Suprapubic skin (tissue), 4 donors: ENCODE data around the gene POLR2L. TPM values are rescaled to one million over a fixed set of nuclear protein-coding genes. Genes with fewer than 3 reads are reported as not detected.

Experiments
- DNase-seq, 2 donors: peaks; one replicate each; pipeline ENCODE4 v3.0.0-alpha.2; 2019; ENCODE audit warnings: low spot score in 2 of 2
- H3K27ac ChIP-seq: fragments of 200-600 bp; sonication (generic); one replicate; pipeline ENCODE4 v1.5.1; 2019
- H3K27me3 ChIP-seq: fragments of 200-600 bp; sonication (generic); one replicate; pipeline ENCODE4 v1.5.1; 2019
- H3K36me3 ChIP-seq: fragments of 200-600 bp; sonication (generic); one replicate; pipeline ENCODE4 v1.5.1; 2019
- H3K4me1 ChIP-seq: fragments of 200-600 bp; sonication (generic); one replicate; pipeline ENCODE4 v1.5.1; 2019
- H3K4me3 ChIP-seq: fragments of 200-600 bp; sonication (generic); one replicate; pipeline ENCODE4 v1.5.1; 2019; ENCODE audit warnings: mild to moderate bottlenecking
- H3K9me3 ChIP-seq: fragments of 200-600 bp; sonication (generic); one replicate; pipeline ENCODE4 v1.5.1; 2019
- EP300 ChIP-seq: sonication (generic); formaldehyde crosslinking; IDR thresholded peaks from one replicate; pipeline ENCODE4 v1.6.1; 2017; ENCODE audit warnings: antibody characterized with exemption
- POLR2A ChIP-seq, 2 donors: fragments of 450-650 bp; IDR thresholded peaks; one replicate each; pipeline ENCODE4 v1.6.1; 2017; ENCODE audit warnings: antibody characterized with exemption in 2 of 2, mild to moderate bottlenecking in 2 of 2, moderate library complexity in 2 of 2
- POLR2AphosphoS5 ChIP-seq, 3 donors: sonication (generic); formaldehyde crosslinking; IDR thresholded peaks; one replicate each; pipeline ENCODE4 v1.6.1; 2017; ENCODE audit warnings: antibody characterized with exemption in 3 of 3
- WGBS: methylation state at CpG from one replicate; pipeline ENCODE4 v1.1.5; 2018; 5-methylcytosine and 5-hydroxymethylcytosine counted together
- total RNA-seq, 4 donors: library from RNA; depleted of rRNA; stranded (reverse); fragments of >200 nt; gene quantifications; one replicate each; pipeline ENCODE4 v1.1.0, GENCODE V29; 2016
- TF ChIP-seq, protein P1 (sequence below), 2 donors: fragments of 200-600 bp in 1 of 2; fragments of 450-650 bp in 1 of 2; sonication (generic) in 1 of 2; IDR thresholded peaks; one replicate each; pipeline ENCODE4 v1.5.1; 2016 to 2019; ENCODE audit warnings: antibody characterized with exemption in 2 of 2, mild to moderate bottlenecking in 1 of 2, moderate library complexity in 1 of 2

Gene POLR2L
- total RNA-seq, 4 donors from 2014 or later: 31.1 to 76.4 (median 56.4) TPM

DNA sequence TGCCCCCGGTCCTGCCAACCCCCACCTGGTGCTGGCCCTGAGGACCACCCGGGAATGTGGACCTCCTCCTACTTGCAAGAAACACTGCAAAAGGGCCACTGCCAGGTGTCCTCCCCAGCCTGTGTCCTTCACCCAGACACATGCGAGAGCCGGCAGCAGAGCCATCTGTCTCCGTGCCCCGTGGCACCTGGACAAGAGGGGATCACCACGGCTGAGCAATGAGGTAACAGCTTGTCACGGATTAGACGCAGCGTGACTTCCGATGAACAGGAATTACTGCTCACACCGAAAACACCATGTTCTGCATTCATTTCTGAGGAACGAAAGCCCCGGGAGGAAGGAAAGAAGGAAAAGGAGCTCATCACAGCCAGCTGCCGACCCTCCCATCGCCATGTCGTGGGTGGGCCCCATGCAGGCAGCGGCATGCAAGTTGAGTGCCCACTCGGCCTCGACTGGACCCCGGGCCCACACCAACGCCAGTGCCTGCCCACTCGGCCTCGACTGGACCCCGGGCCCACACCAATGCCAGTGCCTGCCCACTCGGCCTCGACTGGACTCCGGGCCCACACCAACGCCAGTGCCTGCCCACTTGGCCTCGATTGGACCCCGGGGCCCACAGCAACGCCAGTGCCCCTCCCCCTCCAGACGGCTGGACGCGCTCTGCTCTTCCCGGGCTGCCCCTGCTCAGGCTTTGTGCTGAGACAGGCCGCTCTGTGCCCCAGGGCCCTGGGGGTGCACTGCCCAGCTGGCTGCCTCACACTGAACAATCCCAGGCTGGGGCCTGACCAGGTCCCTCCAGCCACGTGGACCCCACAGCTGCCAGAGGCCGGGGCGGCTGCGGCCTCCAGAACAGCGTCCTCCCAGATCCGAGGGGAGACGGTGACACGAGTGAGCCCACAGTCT is 46.2 kb upstream of the POLR2L start:
- H3K4me3 ChIP-seq: no peak overlapping the region
- 90% methylated on average over 17 of the region's 45 CpGs for WGBS
- no peak overlapping the region for H3K27ac ChIP-seq
- H3K36me3 ChIP-seq: peaks cover 37% of the 10 kb centered on the region
- H3K27me3 ChIP-seq: no peaks in the 10 kb centered on the region
- TF ChIP-seq, protein P1, sequence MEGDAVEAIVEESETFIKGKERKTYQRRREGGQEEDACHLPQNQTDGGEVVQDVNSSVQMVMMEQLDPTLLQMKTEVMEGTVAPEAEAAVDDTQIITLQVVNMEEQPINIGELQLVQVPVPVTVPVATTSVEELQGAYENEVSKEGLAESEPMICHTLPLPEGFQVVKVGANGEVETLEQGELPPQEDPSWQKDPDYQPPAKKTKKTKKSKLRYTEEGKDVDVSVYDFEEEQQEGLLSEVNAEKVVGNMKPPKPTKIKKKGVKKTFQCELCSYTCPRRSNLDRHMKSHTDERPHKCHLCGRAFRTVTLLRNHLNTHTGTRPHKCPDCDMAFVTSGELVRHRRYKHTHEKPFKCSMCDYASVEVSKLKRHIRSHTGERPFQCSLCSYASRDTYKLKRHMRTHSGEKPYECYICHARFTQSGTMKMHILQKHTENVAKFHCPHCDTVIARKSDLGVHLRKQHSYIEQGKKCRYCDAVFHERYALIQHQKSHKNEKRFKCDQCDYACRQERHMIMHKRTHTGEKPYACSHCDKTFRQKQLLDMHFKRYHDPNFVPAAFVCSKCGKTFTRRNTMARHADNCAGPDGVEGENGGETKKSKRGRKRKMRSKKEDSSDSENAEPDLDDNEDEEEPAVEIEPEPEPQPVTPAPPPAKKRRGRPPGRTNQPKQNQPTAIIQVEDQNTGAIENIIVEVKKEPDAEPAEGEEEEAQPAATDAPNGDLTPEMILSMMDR (IDR thresholded peaks at IDR 0.05): no peak
- TF ChIP-seq POLR2AphosphoS5 (IDR thresholded peaks at IDR 0.05): no peak
- no peak for TF ChIP-seq POLR2A (IDR thresholded peaks at IDR 0.05)
- TF ChIP-seq EP300: no peak
- DNase-seq: no peak
- no peaks in the 10 kb centered on the region for H3K4me1 ChIP-seq
- no peaks in the 10 kb centered on the region for H3K9me3 ChIP-seq

DNA sequence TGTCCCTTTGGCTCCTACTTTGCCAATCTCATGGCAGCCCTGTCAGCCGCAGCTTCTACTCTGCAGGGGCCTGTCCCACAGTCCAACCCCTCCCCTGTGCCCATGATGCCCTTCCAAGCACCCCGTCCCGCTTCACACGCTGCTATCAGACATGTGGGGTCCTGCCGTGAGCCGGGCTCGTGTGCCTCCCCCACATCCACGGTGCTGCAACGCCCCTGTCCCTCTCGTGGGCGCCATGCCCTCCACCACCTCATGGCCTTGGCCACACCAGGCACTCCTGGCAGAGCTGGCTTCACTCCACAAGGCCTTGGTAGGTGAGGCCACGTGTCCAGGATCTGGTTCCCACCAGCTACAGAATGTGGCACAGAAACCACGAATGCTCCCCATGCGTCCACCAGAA is 45.3 kb upstream of the POLR2L start:
- no peak for DNase-seq
- no peaks in the 10 kb centered on the region for H3K4me1 ChIP-seq
- WGBS: 89% methylated on average over 14 of the region's 14 CpGs
- H3K4me3 ChIP-seq: no peak overlapping the region
- H3K27me3 ChIP-seq: no peaks in the 10 kb centered on the region
- peaks cover 47% of the 10 kb centered on the region for H3K36me3 ChIP-seq
- TF ChIP-seq POLR2AphosphoS5 (IDR thresholded peaks at IDR 0.05) (no peak), EP300 (no peak), POLR2A (IDR thresholded peaks at IDR 0.05) (no peak)
- TF ChIP-seq, protein P1 (IDR thresholded peaks at IDR 0.05): no peak
- H3K27ac ChIP-seq: no peak overlapping the region
- no peaks in the 10 kb centered on the region for H3K9me3 ChIP-seq

DNA sequence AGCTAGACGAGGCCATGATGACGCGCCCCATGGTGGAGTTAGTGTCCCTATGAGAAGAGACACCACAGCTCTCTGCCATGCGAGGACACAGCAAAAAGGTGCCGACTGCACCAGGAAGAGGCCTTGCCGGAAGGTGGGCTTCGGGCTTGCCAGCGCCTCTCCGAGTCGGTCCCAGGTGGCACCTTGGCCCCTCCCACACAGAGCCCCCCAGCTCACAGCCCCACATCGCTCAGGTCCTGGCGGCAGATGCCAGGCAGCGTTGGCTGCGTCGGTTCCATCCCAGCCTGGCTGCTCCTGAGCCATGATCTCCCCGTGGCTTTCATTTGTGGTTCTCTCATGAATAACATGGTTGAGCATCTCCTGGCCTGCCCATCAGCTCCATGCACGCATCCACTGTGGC is 44.2 kb upstream of the POLR2L start:
- TF ChIP-seq POLR2AphosphoS5 (IDR thresholded peaks at IDR 0.05): no peak
- no peak for TF ChIP-seq EP300
- TF ChIP-seq, protein P1 (IDR thresholded peaks at IDR 0.05): no peak
- TF ChIP-seq POLR2A (IDR thresholded peaks at IDR 0.05): no peak
- Histone ChIP-seq H3K4me3 (no peak overlapping the region), H3K36me3 (peaks cover 49% of the 10 kb centered on the region), H3K4me1 (no peaks in the 10 kb centered on the region), H3K9me3 (no peaks in the 10 kb centered on the region), H3K27me3 (no peaks in the 10 kb centered on the region), H3K27ac (no peak overlapping the region)
- no peak for DNase-seq
- 94% methylated on average over 8 of the region's 17 CpGs for WGBS

DNA sequence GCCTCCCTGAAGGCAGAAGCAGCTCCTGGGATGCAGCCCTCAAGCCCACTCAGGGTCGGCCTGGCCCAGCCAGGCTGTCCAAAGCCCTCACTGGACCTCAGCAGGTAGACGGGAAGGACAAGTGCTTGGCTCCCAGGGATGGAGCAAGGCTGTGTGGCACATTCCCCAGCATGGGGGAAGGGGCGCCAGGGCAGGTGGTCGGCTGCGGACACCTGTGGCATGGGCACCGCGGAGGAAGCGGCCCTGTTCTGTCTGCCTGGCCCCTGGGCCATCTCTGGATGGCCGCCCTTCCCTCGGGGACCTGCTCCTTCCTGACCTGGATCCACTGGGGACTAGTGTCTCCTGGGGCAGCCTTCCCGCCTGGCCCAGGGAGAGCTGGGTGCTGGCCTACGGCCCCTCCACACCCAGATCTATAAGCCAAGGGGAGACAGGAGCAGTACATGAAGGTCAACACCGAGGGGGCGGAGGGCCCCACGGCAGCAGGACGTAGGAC is 42.3 kb upstream of the POLR2L start:
- Histone ChIP-seq H3K4me1 (no peaks in the 10 kb centered on the region), H3K27me3 (no peaks in the 10 kb centered on the region), H3K9me3 (no peaks in the 10 kb centered on the region), H3K36me3 (peaks cover 58% of the 10 kb centered on the region), H3K27ac (no peak overlapping the region), H3K4me3 (no peak overlapping the region)
- TF ChIP-seq, protein P1 (IDR thresholded peaks at IDR 0.05): no peak
- no peak for TF ChIP-seq POLR2A (IDR thresholded peaks at IDR 0.05)
- TF ChIP-seq POLR2AphosphoS5 (IDR thresholded peaks at IDR 0.05): no peak
- no peak for TF ChIP-seq EP300
- 77% methylated on average over 7 of the region's 16 CpGs for WGBS
- DNase-seq: no peak

DNA sequence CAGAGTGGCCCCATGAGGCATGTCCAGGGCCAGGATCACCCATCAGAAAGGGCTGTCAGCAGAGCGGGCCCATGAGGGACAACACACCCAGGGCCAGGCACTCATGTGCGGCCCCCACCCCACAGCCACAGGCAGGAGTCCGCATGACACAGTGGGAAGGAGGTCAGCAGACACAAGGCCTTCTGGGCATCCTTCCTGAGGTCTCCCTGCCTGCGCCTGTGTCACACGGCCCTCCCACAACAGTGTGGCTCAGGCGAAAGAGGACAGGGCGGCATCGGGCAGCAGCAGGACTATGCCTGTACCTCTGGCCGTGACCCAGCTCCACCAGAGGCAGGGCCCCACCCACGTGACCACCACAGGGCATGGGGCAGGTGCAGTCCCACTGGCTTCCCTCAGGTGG is 41.2 kb upstream of the POLR2L start:
- no peaks in the 10 kb centered on the region for H3K9me3 ChIP-seq
- H3K4me3 ChIP-seq: no peak overlapping the region
- DNase-seq: no peak
- TF ChIP-seq POLR2AphosphoS5 (IDR thresholded peaks at IDR 0.05) (no peak), EP300 (no peak), POLR2A (IDR thresholded peaks at IDR 0.05) (no peak)
- TF ChIP-seq, protein P1 (IDR thresholded peaks at IDR 0.05): no peak
- WGBS: 70% methylated on average over 7 of the region's 10 CpGs
- peaks cover 58% of the 10 kb centered on the region for H3K36me3 ChIP-seq
- H3K27ac ChIP-seq: no peak overlapping the region
- no peaks in the 10 kb centered on the region for H3K4me1 ChIP-seq
- H3K27me3 ChIP-seq: no peaks in the 10 kb centered on the region
